ENCODE data around the gene CIAO3. TPM values are rescaled to one million over a fixed set of nuclear protein-coding genes. Genes with fewer than 3 reads are reported as not detected.

The CIAO3 gene
- total RNA-seq, 4 donors from 2014 or later, result 73.4 to 164 (median 117) TPM

DNA sequence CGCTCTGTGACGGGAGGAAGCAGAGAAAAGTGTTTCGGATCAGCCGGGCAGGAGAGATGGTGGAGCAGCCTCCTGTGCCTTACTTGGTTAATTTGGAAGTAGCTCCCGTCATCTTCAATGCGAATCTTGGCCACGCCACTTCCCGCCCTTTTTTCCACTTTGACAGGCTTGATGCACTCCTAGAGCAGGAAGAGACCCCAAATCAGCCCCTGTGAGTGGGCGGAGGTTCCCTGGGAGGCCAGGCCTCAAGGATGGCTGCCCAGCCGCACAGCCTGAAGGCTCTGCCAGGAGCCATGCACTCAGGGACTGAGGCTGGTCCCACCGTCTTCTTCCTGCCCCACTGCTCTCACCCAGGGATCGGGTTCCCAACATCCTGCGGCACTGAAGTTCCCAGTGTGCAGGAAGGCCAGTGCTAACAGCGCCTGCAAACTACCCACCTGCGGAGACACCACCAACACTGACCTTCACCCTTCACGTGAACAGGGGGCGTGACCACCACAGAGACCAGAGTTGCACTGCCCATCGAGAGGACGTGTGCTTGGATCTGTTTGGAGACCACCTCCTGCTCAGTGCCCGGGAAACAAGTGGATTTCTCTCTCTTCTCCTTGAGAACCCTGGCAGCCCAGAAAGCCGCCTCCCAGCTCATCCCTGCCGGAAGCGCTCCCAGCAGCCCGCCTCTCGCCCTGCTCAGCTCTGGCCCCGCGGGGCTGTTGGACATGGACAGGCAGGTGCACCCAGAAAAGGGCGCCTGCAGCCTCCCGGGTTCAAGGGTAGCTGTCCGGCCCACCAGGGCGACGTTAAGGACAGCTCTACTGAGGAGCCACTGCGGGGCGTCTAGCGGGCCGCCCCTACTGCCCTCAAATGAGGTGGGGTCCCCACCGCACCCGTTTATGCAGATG, 988 bp downstream of the CIAO3 start:
- Histone ChIP-seq H3K4me1 (peaks cover 0 to 16% (median 9%) of the 10 kb centered on the region in 4 donors), H3K36me3 (peaks cover 0 to 38% (median 0%) of the 10 kb centered on the region in 3 donors), H3K27ac (peak overlapping the region in 3 of 4 donors; percentile 65 to 90 (median 79)), H3K9me3 (no peaks in the 10 kb centered on the region), H3K4me3 (peak overlapping the region; percentile 66 to 95 (median 80)), H3K27me3 (no peaks in the 10 kb centered on the region)
- TF ChIP-seq, protein P1, sequence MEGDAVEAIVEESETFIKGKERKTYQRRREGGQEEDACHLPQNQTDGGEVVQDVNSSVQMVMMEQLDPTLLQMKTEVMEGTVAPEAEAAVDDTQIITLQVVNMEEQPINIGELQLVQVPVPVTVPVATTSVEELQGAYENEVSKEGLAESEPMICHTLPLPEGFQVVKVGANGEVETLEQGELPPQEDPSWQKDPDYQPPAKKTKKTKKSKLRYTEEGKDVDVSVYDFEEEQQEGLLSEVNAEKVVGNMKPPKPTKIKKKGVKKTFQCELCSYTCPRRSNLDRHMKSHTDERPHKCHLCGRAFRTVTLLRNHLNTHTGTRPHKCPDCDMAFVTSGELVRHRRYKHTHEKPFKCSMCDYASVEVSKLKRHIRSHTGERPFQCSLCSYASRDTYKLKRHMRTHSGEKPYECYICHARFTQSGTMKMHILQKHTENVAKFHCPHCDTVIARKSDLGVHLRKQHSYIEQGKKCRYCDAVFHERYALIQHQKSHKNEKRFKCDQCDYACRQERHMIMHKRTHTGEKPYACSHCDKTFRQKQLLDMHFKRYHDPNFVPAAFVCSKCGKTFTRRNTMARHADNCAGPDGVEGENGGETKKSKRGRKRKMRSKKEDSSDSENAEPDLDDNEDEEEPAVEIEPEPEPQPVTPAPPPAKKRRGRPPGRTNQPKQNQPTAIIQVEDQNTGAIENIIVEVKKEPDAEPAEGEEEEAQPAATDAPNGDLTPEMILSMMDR (IDR thresholded peaks at IDR 0.05), result no peak
- TF ChIP-seq POLR2A (IDR thresholded peaks at IDR 0.05), result no peak
- DNase-seq, result no peak

DNA sequence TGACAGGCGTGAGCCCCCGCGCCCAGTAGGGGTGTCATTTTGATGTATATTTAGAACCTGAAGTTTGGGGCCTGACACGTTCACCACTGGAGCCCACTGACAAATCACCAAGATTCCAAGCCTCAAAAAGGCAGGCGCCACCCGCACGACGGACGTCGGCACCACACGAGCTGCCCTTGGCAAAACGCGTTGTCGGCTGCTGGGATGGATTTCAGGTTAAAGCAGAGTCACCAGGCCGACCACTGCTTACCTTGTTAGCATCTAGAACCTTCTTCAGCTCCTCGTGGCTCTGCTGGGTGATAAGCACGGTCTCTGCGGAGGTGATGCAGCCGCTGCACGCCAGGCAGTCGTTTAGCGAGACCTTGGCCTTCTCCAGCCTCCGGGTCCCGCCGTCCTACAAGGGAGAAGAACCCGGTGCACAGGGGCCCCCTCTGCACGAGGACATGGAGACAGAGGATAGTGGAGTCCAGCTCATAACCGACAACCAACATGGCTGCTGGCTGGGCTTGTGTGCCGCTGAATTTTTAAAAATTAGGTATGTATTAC, 3.8 kb downstream of the CIAO3 start:
- H3K27ac ChIP-seq, result peak overlapping the region in 2 of 4 donors; percentile 77 to 90
- TF ChIP-seq, protein P1 (IDR thresholded peaks at IDR 0.05), result no peak
- TF ChIP-seq POLR2A (IDR thresholded peaks at IDR 0.05), result no peak
- H3K36me3 ChIP-seq, result peaks cover 0 to 66% (median 0%) of the 10 kb centered on the region in 3 donors
- peak overlapping the region in 1 of 4 donors; percentile 9 for H3K4me3 ChIP-seq
- H3K9me3 ChIP-seq, result no peaks in the 10 kb centered on the region
- peaks cover 0 to 16% (median 9%) of the 10 kb centered on the region in 4 donors for H3K4me1 ChIP-seq
- DNase-seq, result no peak
- H3K27me3 ChIP-seq, result no peaks in the 10 kb centered on the region

DNA sequence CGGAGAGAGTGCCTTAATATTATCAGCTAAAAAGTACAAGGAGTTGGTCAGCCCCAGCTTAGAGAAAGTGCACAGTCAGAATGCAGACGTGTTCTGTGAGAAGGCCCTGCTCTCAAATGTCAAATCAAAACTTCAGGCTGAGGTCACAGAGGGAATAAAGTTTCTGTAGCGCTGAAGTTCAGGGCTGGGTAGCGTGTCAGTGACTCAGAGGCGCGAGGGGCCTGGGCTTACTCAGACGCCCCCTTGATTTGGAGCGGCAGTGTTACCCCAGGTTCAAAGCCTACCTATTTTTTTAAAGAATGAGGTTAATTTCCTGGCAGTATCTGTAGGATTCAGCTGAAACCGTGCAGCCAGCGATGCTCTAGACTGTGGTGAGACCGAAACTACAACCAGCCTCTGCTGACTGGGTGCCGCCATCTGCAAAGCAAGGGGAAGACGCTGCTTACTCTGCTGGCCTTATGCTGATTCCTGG, 4.8 kb downstream of the CIAO3 start:
- Histone ChIP-seq H3K36me3 (peaks cover 0 to 69% (median 0%) of the 10 kb centered on the region in 3 donors), H3K27ac (peak overlapping the region in 2 of 4 donors; percentile 77 to 90), H3K9me3 (no peaks in the 10 kb centered on the region), H3K4me3 (no peak overlapping the region), H3K27me3 (no peaks in the 10 kb centered on the region), H3K4me1 (peaks cover 0 to 12% (median 6%) of the 10 kb centered on the region in 4 donors)
- DNase-seq, result no peak
- TF ChIP-seq, protein P1 (IDR thresholded peaks at IDR 0.05), result no peak

- no peak for DNase-seq
- Histone ChIP-seq H3K9me3 (no peaks in the 10 kb centered on the region), H3K4me1 (peaks cover 0 to 10% (median 4%) of the 10 kb centered on the region in 4 donors), H3K27ac (peak overlapping the region in 1 of 4 donors; percentile 90), H3K4me3 (no peak overlapping the region), H3K36me3 (peaks cover 0 to 69% (median 0%) of the 10 kb centered on the region in 3 donors), H3K27me3 (no peaks in the 10 kb centered on the region)
- TF ChIP-seq, protein P1 (IDR thresholded peaks at IDR 0.05), result no peak
- no peak for TF ChIP-seq POLR2A (IDR thresholded peaks at IDR 0.05)
Observed at GRCh38 chr16:734981-735881, 5.6 kb downstream of the CIAO3 start.
